Stimulated activated CD4-positive, alpha-beta T cell treated with anti-CD3 and anti-CD28 coated beads, Interleukin-4, amount 100 ng/mL, for 1 hour (primary cell): Measurements from ENCODE around the gene RFX3.
A peak's percentile ranks its signal among the peaks of the same experiment; 100 is the strongest.
"Not testable (repeated sequence)": the region's sequence is repeated elsewhere in the genome, so short reads cannot be mapped to it uniquely, and the experiment has no call there.

Source experiments
- DNase-seq: peaks from one replicate; pipeline ENCODE4 v3.0.0-alpha.2; 2020

Gene RFX3

GRCh38 chr9:3342159-3342777, 183.5 kb downstream of the RFX3 start:
- DNase-seq = no peak

DNA sequence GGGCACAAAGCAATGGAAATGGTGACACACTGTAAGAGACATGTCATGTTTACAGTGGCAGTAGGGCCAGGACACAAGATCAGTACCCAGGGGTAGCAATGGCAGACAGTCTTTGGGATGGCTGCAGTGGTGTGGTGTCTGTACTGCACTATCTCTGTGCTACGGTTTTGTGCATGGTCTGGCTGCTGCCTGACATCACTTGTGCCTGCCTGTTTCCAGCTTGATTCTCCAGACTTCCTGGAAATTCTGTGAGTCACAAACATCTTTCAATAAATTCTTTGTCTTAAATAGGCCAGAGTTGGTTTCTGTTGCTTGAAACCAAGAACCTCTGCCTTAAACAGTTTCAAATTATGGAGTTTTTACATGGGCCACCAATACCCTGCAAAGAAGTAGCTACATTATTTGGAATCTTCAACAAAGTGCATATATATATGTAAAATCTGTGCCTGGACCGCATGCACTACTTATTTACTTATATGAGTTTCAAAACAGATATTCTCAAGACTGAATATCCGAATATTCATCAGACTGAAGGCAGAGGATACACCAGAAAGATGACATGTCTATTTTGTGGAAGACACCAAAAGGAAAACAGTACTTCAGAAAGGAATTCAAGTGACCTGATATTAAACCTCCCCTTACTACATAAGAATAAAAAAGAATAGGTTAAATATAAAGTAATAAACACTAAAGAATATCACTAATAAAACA, 188.1 kb downstream of the RFX3 start:
- no peak for DNase-seq

GRCh38 chr9:3336951-3337350, 188.8 kb downstream of the RFX3 start:
- no peak for DNase-seq

GRCh38 chr9:3332802-3333201, 193.0 kb downstream of the RFX3 start:
- no peak for DNase-seq

DNA sequence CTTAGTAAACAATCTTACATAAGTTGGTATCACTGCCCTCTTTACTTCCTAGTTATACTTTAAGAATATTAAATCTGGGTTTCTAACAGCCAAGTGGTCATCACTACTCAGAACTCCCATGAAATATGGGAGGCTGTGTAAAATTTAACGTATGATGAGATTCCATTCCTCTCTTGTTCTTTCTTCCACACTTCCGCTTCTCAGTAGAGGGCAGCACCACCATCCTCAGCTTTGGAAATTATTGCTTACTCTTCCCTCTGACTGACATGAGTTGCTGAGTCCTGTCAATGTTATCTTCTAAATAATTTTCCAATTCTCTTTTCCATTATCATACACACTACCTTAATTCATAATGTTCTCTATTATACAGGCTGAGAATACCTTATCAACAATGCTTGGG, 194.0 kb downstream of the RFX3 start:
- no peak for DNase-seq

- DNase-seq = no peak
Observed at GRCh38 chr9:3330792-3331420, 194.9 kb downstream of the RFX3 start.

- no peak for DNase-seq
Observed at GRCh38 chr9:3329361-3329760, 196.4 kb downstream of the RFX3 start.

GRCh38 chr9:3323714-3324113, 202.1 kb downstream of the RFX3 start:
- DNase-seq = no peak

- no peak for DNase-seq
Observed at GRCh38 chr9:3321186-3321585, 204.6 kb downstream of the RFX3 start.

- DNase-seq = not testable (repeated sequence)
Observed at GRCh38 chr9:3312595-3312994, 213.2 kb downstream of the RFX3 start.

- no peak for DNase-seq
Observed at GRCh38 chr9:3308609-3309008, 217.2 kb downstream of the RFX3 start.

GRCh38 chr9:3304388-3304787, 221.4 kb downstream of the RFX3 start:
- DNase-seq = peak; percentile 8

DNA sequence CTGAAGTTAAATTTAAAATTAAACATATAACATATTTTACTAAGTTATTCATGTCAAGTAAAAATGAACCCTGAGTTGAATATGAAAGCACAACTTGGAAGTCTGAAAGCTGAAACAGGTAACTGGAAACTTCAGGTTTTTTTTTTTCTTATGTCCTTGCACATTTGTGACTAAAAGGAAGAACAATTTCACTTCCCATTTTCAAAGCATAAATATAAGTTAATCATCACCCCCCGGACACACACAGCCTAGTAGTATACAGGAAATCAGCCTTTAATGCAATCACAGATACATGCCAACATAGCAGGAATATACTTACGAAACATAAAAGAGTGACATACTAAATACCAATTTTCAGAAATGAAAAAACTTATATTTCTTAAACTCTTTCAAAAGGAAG, 225.9 kb downstream of the RFX3 start:
- no peak for DNase-seq

DNA sequence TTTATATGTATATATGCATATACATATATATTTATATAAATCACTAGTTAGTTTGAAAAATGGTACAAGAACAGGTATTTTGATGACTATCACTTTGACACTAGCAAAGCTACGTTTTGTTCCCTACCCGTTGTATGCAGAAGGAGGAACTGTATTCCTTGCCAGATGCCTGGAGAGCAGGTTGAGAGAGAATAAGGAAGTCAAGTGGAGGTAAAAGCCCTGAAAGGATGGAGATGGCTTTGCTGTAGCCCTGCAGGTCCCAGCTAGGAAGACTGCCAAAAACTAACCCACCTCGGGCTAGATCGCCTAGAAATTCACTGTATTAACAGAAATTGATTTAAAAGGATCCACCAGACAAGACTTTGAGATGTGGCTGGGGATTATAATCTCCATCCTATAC, 229.3 kb downstream of the RFX3 start:
- DNase-seq = no peak

DNA sequence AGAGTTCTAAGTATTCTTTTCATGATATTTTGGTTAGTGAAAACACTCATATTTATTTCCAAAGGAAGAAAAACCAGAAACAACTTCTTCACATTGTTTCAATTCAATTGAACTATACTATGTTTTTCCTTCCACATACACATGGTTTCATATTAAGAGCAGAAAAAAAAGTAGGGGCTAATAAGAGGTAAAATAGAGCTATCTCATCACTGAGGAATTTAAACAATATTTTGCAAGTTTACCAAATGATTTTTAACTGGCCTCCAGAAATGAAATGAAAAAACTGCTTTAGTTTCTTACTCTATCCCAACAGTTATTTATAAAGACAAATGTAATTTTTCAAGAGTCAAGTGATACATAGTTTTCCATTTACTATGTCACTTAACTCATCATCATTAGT, 233.5 kb downstream of the RFX3 start:
- no peak for DNase-seq

DNA sequence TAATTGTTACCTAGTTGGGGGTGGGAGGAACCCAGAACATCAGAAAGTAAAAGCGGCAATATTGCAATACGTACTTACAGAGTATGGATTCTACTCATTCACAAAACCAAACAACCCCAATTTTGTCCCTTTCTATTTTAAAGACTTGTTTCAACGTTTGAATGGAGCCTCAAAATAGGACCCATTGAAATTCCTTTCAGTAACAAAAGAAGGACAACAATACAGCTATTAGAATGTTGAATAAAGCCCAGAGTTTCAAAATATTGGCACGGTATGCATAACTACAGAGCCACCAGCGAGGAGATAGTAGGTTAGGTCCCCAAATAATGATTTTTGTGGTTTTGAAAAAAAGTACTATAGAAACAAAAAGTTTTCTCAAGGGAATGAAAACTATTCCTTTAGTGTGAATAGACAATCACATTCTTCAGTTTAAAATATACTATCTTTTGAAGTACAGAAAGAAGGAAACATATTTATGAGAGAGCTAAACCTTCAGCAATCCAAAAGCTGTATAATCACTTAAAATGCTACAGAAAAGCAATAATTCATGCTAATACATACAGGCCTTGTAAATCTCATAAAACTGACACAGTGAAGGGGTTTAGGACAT, 235.5 kb downstream of the RFX3 start:
- DNase-seq = no peak

DNA sequence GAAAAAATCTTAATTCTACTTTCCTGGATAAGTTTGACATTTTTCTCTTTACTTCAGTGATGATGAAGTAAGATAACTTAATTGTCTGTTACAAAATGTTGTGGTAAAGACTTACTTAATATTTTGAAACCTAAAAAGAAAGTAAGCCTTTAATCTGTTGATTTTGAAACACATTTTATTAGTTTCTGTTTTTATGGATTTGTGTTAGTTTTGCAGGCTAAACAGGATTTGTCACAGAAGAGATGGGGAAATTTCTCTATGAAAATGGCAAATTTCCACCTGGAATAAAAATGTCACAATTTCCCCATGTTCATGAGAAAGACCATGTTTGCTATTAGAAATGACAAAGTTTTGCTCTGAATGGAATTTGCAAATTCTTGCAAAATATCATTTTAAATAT, 237.1 kb downstream of the RFX3 start:
- no peak for DNase-seq

DNA sequence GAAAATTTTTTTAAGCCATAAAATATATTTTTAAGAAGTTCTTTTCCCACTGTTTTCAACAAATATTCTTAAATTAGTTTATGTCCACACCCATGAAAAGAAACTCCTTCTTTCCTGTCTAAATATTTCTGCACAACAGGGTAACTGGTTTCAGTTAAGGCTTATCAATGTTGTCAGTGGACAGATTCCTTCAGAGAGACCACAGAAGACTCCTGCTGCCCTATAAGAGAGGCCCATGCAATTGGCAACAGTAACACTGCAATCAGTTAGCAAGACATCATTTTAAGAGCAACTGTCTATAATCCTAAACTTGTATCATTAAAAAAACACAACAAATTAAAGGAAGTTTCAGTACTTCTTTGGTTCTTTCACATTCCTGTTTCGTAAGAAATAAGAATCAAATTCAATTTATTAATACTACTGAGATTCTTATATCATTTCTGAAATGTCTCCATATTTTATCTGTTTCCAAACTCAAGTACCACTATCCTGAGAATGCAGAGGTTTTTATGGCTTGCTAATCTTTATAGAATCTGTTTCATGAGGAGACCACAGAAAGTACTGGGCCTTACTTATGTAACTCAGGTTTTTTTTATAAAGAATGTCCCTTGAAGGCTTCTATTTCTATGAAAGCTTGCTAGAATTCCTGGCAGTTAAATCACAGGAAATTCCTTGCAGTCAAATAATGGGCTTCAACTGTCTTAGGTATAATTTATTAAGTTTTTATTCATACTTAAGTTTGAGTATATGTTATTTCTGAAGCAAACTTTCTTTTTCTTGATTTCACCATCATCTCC, 240.2 kb downstream of the RFX3 start:
- DNase-seq = no peak

DNA sequence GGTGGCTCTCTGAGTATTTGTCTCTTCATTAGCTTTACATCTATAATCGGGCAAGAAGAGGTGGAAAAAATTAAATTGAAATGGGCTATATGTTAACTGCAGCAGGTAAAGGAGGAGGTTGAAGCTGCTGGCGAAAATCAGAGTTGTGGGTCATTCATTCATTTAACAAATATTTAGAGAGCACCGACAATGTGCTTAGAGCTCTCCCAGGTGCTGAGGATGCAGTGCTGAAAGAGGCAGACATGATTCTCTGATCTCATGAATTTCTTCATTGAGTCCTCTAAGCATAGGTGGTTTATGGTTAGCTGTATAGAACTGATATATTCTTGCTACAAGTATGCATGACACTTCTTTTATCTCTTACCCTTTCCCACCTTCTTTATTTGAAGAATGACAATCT, 243.4 kb downstream of the RFX3 start:
- no peak for DNase-seq

DNA sequence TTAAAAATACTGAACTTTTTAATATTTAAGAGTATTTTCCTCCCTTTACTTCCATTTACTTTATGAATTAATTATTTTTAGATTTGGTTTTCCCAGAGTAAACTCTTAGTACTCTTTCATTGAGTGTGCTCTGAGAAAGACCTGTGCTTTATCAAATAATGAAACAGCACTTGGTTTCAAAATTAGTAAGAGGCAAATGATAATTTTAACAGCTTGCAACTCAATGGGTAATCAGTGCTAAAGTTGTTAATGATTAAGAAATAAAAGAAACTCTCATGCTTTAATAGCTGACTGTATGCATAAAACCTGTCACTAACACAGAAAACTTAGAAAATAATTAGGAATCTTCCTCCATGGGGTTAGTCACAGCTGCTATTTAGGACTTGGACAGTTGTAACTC, 244.4 kb downstream of the RFX3 start:
- no peak for DNase-seq

GRCh38 chr9:3277200-3277599, 248.6 kb downstream of the RFX3 start:
- DNase-seq = no peak

DNA sequence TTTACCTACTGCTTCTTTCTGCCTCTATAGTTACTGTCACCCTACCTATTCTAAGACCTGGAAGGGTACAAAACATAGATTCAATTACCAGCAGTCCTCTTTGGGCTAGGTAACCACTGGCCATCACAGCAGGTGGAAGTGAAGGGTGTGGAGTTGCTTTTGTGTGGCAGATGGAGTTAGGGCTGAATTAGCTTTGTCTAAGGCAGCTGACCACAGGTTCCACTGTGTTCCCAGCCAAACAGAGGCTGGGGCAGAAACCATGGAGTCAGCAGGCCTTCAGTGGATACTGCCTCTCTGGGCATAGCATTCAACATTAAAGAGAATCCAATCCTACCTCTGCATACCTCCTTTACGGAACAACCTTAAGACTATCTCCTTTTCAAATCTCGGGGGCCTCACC, 254.2 kb downstream of the RFX3 start:
- DNase-seq = no peak

- DNase-seq = no peak
Observed at GRCh38 chr9:3271157-3271556, 254.6 kb downstream of the RFX3 start.
